Kidney (tissue), 14 donors: ENCODE measurements around the gene ADARB2. TPM values are rescaled to one million over a fixed set of nuclear protein-coding genes. Genes with fewer than 3 reads are reported as not detected.

Experiments used
- DNase-seq, 5 donors: peaks; one replicate each; pipeline ENCODE4 v3.0.0-alpha.2; 2013 to 2020
- FAIRE-seq: peaks from 2 replicates; lab custom pipeline; 2012; peaks lifted over from hg19 to GRCh38; lab: Jason Lieb, UNC
- H3K27ac ChIP-seq, 2 donors: one replicate each; pipeline ENCODE4 v1.7.0; 2013; ENCODE audit warnings: low read depth in 2 of 2, low read length in 2 of 2, inconsistent platforms in 1 of 2
- H3K27me3 ChIP-seq: one replicate; pipeline ENCODE4 v1.7.1; 2013; ENCODE audit warnings: low read length, inconsistent platforms; ENCODE audit not compliant: control insufficient read depth, insufficient read depth
- H3K36me3 ChIP-seq, 3 donors: one replicate each; pipeline versions ENCODE4 v1.7.0 to v1.7.1; 2013; ENCODE audit warnings: low read length in 3 of 3, control low read depth in 1 of 3, inconsistent platforms in 1 of 3; ENCODE audit not compliant: insufficient read depth in 3 of 3, control insufficient read depth in 2 of 3
- H3K4me1 ChIP-seq, 3 donors: one replicate each; pipeline versions ENCODE4 v1.7.0 to v1.7.1; 2013; ENCODE audit warnings: low read length in 3 of 3, inconsistent platforms in 1 of 3, low read depth in 1 of 3; ENCODE audit not compliant: control insufficient read depth in 2 of 3, insufficient read depth in 2 of 3
- H3K4me3 ChIP-seq, 3 donors: one replicate each; pipeline versions ENCODE4 v1.7.0 to v1.8.1; 2013; ENCODE audit warnings: low read length in 3 of 3, control low read depth in 1 of 3, inconsistent platforms in 1 of 3
- H3K9ac ChIP-seq, 3 donors: one replicate each; pipeline versions ENCODE4 v1.7.0 to v1.7.1; 2013; ENCODE audit warnings: low read length in 3 of 3, control low read depth in 1 of 3, inconsistent platforms in 1 of 3
- H3K9me3 ChIP-seq, 3 donors: one replicate each; pipeline versions ENCODE4 v1.7.0 to v1.7.1; 2013; ENCODE audit warnings: low read length in 3 of 3, control low read depth in 1 of 3, inconsistent platforms in 1 of 3; ENCODE audit not compliant: control insufficient read depth in 2 of 3, insufficient read depth in 1 of 3
- CTCF ChIP-seq: IDR thresholded peaks from 3 replicates; pipeline ENCODE4 v1.5.1; 2012; ENCODE audit warnings: mild to moderate bottlenecking, moderate library complexity, borderline replicate concordance; ENCODE audit not compliant: insufficient read depth; ENCODE audit errors: extremely low read depth
- intact Hi-C: fragments of 100-400 bp; cut with DNase I; formaldehyde crosslinking; loops from one replicate; pipeline ENCODE4 v1.11.1; 2022
- polyA plus RNA-seq: library from polyadenylated mRNA; stranded (reverse); fragments of 350-450 nt; fragmentation: Illumina TruSeq; extraction: RNeasy Lipid Tissue Mini Kit (QIAGEN cat#74804); gene quantifications from one replicate; pipeline ENCODE4 v1.2.3, GENCODE V29; 2014; ENCODE audit warnings: low read depth, low replicate concordance; ENCODE audit not compliant: insufficient read depth
- total RNA-seq: library from RNA; stranded (reverse); fragmentation: NEBNext Ultra II Directional; extraction: Animal tissue kit (Norgen Biotek cat#: 25700); gene quantifications from one replicate; pipeline ENCODE4 v1.2.1, GENCODE V29; 2021
- donor health status: control.
- donor health status: control.
- donor health status: control.
- donor health status: control.
- donor health status: control.
- donor health status: DM: yes; HTN: yes; CAD: no.
- donor health status: Normal renal cell carcinoma (clear cell type).

ADARB2 gene
- total and polyA plus RNA-seq, 2 donors from 2014 or later: 1.0 to 1.3 TPM

- no peaks in the 10 kb centered on the region for H3K4me1 ChIP-seq
- no peak overlapping the region for H3K9ac ChIP-seq
- FAIRE-seq (no peak), DNase-seq (no peak)
- H3K27ac ChIP-seq: no peak overlapping the region
- no peak for TF ChIP-seq CTCF
- H3K9me3 ChIP-seq: no peaks in the 10 kb centered on the region
- H3K36me3 ChIP-seq: no peaks in the 10 kb centered on the region
- no peaks in the 10 kb centered on the region for H3K27me3 ChIP-seq
- H3K4me3 ChIP-seq: no peak overlapping the region
- intact Hi-C loops: no loop called here
Observed at GRCh38 chr10:1230138-1230537, 507.2 kb downstream of the ADARB2 start.

- no peak overlapping the region for H3K9ac ChIP-seq
- DNase-seq (no peak), FAIRE-seq (no peak)
- H3K4me3 ChIP-seq: no peak overlapping the region
- TF ChIP-seq CTCF: no peak
- no peaks in the 10 kb centered on the region for H3K36me3 ChIP-seq
- no peaks in the 10 kb centered on the region for H3K9me3 ChIP-seq
- no peaks in the 10 kb centered on the region for H3K4me1 ChIP-seq
- no peaks in the 10 kb centered on the region for H3K27me3 ChIP-seq
- H3K27ac ChIP-seq: no peak overlapping the region
- intact Hi-C loops: no loop called here
Observed at GRCh38 chr10:1229574-1229973, 507.8 kb downstream of the ADARB2 start.

DNA sequence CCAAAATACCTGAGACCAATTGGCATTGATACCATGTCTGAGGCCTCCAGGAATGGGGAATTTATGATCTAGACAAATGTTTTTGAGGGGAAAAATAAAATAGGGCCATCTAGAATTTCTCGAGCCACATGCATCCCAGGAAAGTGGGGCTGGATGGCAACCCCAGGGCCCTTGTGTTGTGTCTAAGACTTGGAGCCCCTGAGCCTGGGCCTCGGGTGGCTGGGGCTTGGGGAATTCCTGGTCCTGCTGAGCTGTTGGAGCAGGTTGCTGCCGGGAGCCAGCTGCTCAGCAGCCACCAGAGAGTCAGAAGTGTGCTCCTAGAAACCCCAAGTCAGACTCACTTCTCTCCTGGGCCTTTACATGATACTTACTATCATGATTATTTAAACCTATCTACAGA is 508.2 kb downstream of the ADARB2 start:
- no peaks in the 10 kb centered on the region for H3K4me1 ChIP-seq
- FAIRE-seq: no peak
- H3K9ac ChIP-seq: no peak overlapping the region
- no peaks in the 10 kb centered on the region for H3K9me3 ChIP-seq
- no peak overlapping the region for H3K27ac ChIP-seq
- H3K36me3 ChIP-seq: no peaks in the 10 kb centered on the region
- H3K27me3 ChIP-seq: no peaks in the 10 kb centered on the region
- no peak for TF ChIP-seq CTCF
- intact Hi-C loops: no loop called here
- H3K4me3 ChIP-seq: no peak overlapping the region
- no peak for DNase-seq

DNA sequence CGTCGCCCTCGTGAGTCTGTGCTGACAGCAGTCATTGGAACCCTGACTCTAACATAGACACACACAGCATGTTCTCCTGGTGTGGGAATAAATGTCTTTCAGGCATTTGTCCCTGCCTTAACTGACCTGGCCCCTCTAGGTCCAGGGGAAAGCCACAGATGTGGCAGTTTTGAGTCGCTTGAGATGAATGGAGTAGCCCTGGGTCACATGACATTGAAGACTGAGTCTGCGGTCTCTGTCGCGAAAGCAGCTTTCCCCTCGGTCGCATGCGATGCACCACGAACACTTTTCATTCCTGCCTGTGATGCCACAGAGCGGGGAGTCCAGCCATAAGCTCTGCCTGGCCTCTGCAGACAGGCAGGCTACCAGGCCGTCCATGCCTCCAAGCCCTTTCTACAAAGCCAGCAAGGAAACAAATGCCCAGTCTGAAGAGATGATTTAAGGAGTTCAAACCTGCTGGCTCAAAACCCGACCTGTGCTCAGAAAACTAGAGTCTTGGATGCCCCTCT is 508.8 kb downstream of the ADARB2 start:
- DNase-seq: no peak
- intact Hi-C loops: no loop called here
- no peaks in the 10 kb centered on the region for H3K27me3 ChIP-seq

More for the DNA sequence above, 508.8 kb downstream of the ADARB2 start:
- no peak for FAIRE-seq
- no peak overlapping the region for H3K4me3 ChIP-seq
- no peaks in the 10 kb centered on the region for H3K4me1 ChIP-seq
- H3K27ac ChIP-seq: no peak overlapping the region
- no peak for TF ChIP-seq CTCF
- H3K9ac ChIP-seq: no peak overlapping the region
- no peaks in the 10 kb centered on the region for H3K36me3 ChIP-seq
- H3K9me3 ChIP-seq: no peaks in the 10 kb centered on the region
